ENCODE results near the gene BBS2.
A peak's percentile ranks its signal among the peaks of the same experiment; 100 is the strongest.
"Not testable (repeated sequence)": the region's sequence is repeated elsewhere in the genome, so short reads cannot be mapped to it uniquely, and the experiment has no call there.

The BBS2 gene

GRCh38 chr16:56520251-56520577, 390 bp upstream of the BBS2 start:
- no peak for ATAC-seq

GRCh38 chr16:56518425-56518824, 1.4 kb downstream of the BBS2 start:
- ATAC-seq: no peak

DNA sequence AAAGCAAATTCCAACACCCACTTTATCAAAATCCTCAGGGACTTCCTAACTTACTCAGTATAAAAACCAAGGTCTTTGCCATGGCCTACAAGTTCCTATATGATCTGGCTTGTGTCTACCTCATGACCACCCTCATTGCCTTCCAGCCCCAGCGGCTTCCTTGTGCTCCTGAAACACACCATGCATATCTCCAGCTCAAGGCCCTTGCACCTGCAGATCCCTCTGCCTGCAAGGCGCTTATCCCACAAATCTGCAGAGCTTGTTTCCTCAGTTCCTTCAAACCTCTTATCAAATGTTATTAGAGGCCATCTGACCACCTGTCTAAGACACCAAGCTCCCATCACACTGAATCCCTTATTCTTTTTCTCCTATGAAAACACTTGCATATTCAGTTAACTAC, 2.6 kb downstream of the BBS2 start:
- no peak for ATAC-seq

DNA sequence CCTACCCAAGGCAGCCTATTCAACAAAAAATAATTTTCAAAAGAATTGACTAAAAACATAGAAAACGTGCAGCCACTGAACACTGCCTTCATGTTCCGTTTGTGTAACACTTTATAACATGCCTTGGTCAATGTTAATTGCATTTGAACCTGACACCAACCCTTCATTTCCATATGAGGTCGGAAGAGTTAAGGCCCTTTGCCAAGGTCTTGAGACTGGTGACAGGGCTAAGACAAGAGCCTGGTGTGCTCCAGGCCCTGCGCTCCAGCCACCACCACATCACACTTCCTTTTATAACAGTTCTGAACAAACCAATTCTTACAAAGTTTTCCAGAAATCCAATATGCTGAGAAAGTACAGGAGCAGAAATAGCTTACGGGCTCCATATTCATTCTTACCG, 4.2 kb downstream of the BBS2 start:
- no peak for ATAC-seq

- ATAC-seq: no peak
These were observed 5.0 kb downstream of the BBS2 start for GRCh38 chr16:56514845-56515244.

DNA sequence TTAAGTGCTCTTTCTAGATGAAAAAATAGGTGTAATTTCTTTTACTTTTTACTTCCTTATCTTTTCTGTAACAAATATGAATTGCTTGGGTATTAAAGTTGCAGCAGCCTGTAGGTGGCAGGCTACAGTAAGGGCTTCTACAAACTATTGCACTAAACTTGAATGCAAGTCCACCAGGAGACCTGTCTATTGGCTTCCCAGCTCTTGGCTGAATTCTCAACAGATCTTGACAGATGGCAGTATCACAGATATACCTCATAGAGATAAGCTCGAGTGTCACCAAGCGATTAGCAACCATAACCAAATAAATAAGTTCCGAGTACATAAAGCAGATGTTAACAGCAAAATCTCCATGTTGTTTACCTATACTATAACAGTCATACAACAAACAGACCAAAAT, 5.9 kb downstream of the BBS2 start:
- ATAC-seq: peak; percentile 60 to 64

DNA sequence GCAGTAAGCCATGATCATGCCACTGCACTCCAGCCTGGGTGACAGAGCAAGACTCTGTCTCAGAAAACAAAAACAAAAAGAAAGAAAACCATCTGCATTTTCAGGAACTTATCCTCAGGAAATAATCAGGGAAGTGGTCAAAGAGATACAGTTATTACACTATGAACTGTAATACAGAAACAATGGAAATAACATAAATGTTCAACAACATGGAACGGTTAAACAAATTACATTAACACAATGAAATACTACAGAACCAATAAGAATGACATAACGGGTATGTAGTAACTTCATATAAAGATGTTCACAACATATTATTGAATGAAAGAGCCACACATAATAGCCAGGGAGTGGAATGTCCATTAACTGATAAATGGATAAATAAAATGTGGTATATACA, 6.7 kb downstream of the BBS2 start:
- no peak for ATAC-seq

DNA sequence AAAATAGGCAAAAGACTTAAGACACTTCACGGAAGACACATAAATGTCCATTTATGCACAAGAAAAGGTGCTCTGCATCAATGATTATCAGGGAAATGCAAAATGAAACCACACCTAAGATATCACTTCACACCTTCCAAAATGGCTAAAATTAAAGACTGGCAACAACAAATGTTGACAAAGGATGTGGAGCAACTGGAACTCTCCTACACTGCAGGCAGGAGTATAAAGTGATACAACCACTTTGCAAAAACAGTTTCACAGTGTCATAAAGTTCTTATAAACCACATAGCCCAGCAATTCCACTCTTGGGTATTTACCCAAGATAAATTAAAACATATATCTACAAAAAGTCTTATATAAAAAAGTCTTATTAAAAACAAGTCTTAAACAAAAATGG, 7.8 kb downstream of the BBS2 start:
- no peak for ATAC-seq

- ATAC-seq: no peak
These were observed 9.3 kb downstream of the BBS2 start for GRCh38 chr16:56510544-56510943.

DNA sequence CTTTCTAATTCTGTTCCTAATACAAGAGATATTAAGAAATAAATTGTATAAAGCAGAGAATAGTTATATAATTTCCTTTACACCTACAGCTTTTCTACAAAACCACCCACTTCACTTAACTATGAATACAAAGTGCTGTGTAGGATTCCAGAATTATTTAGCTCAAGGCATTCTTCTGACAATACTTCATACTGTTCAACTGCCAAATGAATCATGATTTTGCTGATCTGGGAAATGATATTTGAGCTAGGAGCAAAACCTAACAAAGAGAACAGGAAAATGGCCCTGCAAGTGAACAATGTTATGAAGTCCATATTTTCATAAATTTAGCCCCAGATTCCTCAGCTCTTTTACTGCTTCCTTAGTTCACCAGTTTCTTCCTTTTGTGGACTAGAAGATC, 12.9 kb downstream of the BBS2 start:
- ATAC-seq: no peak

DNA sequence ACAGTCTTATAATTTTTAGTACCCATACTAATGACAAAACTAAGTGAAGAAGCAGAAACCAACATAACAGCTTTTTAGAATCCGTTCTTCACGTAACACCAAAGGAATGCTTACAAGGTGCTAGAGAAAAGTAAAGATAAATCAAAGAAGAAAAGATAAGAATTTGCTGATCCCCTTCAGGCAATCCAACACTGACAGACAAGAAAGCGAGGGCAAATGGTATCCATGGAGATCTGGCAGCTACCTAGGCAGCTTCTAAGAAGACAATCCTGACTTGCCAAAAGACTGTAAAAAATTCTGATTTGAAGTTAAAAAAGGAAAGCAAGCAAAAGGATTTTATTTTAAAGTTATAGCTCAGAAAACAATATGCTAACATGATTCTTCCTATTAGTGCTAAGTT, 14.6 kb downstream of the BBS2 start:
- no peak for ATAC-seq

DNA sequence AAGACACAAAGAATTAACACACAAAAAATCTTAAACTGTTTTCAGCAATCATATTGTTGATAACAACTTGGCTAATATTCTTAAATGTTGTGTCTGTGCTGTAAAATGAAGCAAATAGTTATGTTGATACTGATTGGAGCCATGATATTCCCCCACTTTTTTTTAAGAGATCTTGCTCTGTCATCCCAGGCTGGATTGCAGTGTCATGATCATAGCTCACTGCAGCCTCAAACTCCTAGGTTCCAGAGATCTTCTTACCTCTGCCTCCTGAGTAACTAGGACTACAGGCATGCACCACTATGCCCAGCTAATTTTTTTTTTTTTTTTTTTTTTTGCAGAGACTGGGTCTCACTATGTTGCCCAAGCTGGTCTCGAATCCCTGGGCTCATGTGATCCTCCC, 26.0 kb downstream of the BBS2 start:
- no peak for ATAC-seq

GRCh38 chr16:56493126-56493525, 26.7 kb downstream of the BBS2 start:
- no peak for ATAC-seq

- ATAC-seq: no peak
These were observed 28.1 kb downstream of the BBS2 start for GRCh38 chr16:56491657-56492261.

DNA sequence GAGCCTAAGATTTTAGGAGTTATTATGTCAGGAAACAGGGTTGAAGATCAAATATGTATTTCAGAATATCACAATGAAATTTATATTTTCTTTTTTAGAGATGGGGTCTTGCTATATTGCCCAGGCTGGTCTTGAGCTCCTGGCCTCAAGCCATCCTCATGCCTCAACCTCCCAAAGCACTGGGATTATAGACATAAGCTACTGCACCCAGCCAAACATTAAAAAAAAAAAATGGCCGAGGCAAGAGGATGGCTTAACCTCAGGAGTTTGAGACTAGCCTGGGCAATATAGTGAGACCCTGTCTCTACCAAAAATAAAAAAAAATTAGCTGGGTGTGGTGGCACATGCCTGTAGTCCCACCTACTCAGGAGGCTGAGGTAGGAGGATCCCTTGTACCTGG, 31.0 kb downstream of the BBS2 start:
- ATAC-seq: not testable (repeated sequence)

DNA sequence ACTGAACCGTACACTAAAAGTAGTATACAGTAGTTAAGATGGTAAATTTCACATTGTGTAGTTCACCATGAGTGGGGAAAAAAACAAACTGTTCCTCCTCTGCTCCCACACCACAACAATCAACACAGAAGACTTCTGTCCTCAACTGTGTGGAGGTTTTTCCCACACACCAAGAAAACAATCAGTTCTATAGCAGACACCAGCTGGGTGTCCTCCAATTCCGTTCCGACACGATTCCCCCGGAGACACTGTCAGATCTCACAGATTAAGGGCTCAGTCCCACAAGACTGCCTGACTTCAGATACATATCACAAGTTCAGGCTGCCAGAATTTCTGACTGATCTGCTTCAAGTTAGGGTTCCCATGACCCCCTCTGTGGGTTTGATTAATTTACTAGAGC, 31.8 kb downstream of the BBS2 start:
- ATAC-seq: no peak

DNA sequence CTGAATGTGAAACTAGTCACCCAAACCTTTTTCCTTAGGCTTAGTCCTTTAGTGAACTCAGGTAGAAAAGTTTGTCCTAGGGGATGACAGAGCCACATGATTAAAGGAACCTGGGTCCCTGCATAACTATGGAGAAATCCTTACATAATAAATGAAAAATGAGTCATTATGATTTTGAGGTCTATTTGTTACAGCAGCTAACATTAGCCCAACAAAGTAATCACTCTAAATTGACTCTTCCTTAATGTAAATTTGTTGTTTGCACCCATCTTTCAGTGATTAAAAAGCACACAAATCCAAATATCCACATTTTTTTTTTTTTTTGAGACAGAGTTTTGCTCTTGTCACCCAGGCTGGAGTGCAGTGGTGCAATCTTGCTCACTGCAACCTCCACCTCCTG, 36.4 kb downstream of the BBS2 start:
- ATAC-seq: no peak

- no peak for ATAC-seq
These were observed 37.1 kb downstream of the BBS2 start for GRCh38 chr16:56482683-56483236.

DNA sequence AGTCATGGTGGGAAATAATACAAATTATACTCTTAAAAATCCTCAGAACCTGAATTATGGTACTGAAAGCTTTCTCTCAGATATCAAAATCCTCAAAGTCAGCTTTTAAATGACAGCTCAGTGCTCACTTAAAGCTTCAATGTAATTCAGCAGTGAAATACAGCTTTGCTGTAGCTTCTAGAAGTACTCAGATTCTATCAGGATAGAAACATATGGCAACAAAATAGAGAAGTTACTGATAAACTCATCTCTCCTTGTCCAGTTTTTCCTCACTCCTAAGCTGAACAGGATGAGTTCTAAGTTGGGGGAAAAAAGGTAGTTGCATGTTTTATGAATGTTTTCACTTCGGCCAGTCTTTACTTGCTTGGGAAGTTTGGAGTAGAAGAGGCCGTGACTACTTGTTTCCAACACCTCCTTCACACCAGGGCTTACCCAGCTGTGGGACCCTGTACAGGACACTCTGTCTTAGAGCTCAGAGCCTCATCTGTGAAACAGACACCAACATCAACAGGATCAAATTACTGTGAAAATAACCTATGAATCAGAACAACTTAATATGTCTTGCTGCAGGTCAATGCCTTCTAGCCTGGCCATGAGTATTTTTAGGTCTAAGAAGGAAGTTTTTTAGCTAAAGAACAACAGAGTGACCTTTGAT, 38.2 kb downstream of the BBS2 start:
- ATAC-seq: no peak

DNA sequence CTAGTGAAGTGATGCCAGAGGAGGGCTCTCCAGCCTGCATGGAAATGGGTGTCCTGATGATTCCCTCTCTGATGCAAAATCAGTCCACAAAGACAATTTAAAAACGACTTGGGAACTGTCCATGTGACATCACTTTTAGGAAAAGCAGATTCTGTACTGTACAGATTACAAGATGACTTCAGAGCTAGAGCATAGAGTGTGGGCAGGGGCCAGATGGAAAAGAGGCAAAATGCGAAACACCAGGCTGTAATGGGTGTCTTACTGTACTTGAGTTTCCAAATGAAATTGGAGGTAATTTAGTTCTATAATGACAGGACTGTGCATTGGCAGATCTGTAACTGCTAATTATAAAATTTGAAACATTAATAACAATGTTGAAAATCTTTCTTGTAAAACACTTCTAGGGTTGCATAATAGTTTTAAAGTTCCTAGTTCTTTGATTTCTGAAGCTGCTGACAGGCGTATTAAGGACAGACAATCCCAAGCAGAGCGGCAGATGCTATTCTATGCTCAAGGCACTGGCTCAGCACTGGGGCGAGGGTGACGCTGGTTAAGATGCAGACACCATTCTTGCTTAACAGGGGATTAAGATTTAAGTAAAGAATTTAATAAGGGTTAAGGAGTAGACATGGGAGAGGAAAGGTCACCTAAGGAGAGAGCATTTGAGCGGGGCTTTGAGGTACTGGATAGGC, 38.9 kb downstream of the BBS2 start:
- ATAC-seq: no peak

DNA sequence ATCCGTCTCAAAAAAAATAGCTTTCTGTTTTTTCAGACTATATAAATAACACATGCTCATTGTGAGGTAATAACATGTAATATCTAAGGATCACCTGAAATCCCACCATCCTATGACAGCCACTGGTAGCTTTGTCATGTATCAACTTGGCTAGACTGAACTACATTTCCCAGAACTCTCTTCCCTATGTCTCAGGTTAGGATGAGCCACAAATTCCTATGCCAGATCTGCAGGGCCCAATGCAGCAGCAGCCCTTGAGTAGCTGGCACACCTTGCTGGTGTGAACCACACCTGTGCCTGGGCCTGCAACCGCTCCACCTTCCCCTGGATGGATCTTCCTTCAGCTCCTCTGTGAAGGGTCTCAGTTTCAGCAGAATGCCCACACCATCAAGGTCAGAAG, 40.4 kb downstream of the BBS2 start:
- ATAC-seq: no peak

DNA sequence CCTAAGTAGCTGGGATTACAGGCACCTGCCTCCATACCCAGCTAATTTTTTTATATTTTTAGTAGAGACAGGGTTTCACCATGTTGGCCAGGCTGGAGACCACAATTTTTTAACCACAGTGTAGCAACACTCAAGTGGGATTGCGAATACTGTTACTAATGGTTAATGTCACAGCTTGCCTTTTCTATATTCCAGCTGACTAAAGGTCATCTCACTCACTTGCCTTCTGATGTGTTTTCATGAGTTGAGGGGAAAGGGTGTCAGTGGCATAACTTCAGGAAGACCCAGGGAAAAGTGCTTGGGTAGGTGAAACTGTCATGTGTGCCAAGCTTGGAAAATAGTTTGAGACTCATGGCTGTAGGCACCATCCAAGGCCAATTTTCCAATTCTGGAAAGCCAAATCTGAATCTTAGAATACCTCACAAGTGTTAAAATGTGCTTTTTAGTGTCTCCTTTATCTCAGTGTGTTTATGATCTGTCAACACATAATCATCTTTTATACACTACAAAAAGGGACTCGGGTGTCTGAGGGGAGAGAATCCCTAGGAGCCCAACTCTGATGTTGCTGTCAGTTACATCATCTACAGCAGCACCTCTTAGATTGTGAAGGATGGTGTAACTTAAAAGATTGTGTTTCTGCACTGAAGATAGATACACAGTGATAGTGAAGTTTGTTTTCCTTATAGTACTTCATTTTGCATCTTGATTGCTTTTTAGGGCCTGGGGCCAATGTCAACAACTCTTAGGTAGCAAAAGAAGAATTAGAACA, 41.4 kb downstream of the BBS2 start:
- ATAC-seq: no peak

- peak in 1 of 2 donors; percentile 64 for ATAC-seq
These were observed 42.5 kb downstream of the BBS2 start for GRCh38 chr16:56477096-56477878.
